Astrocyte of the spinal cord (primary cell): ENCODE measurements around the gene GNAT2.

Experiments used
- DNase-seq: peaks from one replicate; pipeline ENCODE4 v3.0.0; 2011; ENCODE audit warnings: low read depth, low spot score
- H3K4me3 ChIP-seq: 2 replicates; pipeline ENCODE4 v1.5.1; 2011; ENCODE audit warnings: low read depth, mild to moderate bottlenecking, low read length, moderate library complexity
- CTCF ChIP-seq: IDR thresholded peaks from 2 replicates; pipeline ENCODE4 v1.5.1; 2012; ENCODE audit warnings: low read depth, mild to moderate bottlenecking, low read length, inconsistent platforms
- in situ Hi-C: cut with HindIII; loops from 2 replicates; pipeline ENCODE4 v1.10.0; 2017; ENCODE audit warnings: low sequenced_read_pairs

Gene GNAT2

DNA sequence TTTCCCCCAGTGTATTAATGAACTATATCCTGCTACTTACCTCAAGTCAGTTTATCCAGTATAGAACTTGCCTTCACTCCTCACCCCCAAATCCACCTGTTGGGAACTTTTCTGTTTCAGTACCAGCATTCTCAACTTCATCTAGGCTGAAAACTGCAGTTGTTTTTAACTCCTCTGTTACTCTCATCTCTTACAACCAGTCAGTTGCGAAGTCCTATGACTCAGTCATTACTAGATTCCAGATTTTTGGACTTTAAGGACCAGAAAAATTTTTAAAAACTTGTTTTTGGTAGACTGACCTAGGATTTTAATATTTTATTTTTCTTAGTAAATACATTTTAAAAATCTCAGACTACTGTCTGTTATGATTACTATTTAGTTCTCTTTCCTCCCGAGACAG lies 62.9 kb downstream of the GNAT2 start:
- in situ Hi-C loops, result no loop called here
- TF ChIP-seq CTCF, result no peak
- H3K4me3 ChIP-seq, result no peak overlapping the region
- DNase-seq, result no peak
